ENCODE results near the gene TUBA4B.
A peak's percentile ranks its signal among the peaks of the same experiment; 100 is the strongest.
"Not testable (repeated sequence)": the region's sequence is repeated elsewhere in the genome, so short reads cannot be mapped to it uniquely, and the experiment has no call there.

TUBA4B gene

DNA sequence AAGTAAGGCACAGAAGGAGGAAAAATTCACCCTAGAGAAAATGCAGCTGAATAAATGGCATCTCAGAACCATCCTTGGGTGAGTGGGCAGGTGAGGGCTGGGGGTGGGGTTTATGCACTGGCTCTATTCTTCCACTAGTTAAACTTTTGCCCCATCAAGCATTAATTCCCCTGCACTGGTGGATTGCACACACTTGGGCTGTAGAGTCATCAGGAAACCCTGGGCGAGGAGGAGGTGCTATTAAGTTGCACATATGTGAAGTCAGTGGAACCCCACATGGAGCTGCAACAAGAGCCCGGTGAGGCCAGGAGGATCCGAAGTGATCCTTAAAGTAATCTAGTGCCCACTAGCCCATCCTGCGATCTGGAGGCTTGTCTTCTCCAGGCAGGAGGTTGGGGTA is 19.3 kb downstream of the TUBA4B start:
- no peak for DNase-seq (ENCODE audit: low read depth, low spot score)
- peak overlapping the region; percentile 100 for H3K27ac ChIP-seq

DNA sequence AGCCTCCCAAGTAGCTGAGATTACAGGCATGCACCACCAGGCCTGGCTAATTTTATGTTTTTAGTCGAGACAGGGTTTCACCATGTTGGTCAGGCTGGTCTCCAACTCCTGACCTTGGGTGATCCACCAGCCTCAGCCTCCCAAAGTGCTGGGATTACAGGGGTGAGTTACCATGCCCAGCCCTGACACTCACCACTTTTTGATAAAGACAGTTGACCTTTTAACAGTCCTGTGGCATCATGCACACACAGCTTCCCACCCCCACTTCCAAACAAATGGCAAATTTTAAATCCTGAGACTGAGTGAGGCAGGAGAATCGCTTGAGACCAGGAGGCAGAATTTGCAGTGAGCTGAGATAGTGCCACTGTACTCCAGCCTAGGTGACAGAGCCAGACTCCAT is 20.0 kb downstream of the TUBA4B start:
- H3K27ac ChIP-seq: peak overlapping the region; percentile 100
- DNase-seq (ENCODE audit: low read depth, low spot score): no peak

DNA sequence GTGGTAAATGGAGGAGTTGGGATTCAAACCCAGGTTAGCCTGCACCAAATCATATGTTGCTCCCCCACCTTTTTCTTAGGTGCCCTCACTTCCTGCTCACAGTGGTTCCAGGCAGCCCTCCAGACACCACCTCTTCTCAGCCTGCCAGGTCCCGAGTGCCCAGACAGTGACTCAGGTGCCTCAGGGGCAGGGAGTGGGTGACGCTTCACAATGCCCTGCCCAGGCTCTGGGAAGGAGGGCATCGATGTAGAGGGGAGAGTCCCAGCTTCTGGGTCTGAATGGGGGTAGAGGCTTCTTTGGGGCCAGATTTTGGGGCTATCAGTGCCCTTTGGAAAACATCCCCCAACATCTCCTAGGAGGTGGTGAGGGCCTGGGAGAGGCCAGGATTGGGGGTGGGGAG is 20.9 kb downstream of the TUBA4B start:
- peak overlapping the region; percentile 100 for H3K27ac ChIP-seq
- DNase-seq (ENCODE audit: low read depth, low spot score): peak; percentile 94

DNA sequence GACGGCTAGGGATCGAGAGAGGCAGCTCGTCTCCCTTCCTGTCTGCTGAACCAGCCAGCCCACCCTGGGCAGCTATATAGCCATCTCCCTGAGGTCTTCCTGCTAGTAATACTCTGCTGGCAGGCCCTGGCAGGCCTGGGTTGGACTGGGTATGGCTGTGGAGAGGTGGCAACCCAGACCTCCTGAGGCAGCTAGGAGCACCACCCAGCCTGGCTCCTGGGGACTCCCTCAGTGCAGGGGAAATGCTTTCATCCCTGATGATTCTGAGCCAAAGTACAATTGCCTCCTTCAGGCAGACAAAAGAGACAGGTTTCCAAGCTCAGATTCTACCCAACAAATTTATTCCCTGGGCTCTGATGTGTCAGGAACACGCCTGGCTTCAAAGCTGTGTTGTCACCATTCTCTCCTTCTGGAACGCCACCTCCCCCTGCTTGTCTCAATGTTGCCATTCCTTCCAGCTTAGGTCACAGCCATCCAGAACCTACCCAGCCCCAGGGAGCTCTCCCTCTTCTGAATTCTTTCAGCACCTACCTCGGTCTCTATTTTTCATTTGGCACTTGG is 21.4 kb downstream of the TUBA4B start:
- peak overlapping the region; percentile 100 for H3K27ac ChIP-seq
- DNase-seq (ENCODE audit: low read depth, low spot score): peak; percentile 78

DNA sequence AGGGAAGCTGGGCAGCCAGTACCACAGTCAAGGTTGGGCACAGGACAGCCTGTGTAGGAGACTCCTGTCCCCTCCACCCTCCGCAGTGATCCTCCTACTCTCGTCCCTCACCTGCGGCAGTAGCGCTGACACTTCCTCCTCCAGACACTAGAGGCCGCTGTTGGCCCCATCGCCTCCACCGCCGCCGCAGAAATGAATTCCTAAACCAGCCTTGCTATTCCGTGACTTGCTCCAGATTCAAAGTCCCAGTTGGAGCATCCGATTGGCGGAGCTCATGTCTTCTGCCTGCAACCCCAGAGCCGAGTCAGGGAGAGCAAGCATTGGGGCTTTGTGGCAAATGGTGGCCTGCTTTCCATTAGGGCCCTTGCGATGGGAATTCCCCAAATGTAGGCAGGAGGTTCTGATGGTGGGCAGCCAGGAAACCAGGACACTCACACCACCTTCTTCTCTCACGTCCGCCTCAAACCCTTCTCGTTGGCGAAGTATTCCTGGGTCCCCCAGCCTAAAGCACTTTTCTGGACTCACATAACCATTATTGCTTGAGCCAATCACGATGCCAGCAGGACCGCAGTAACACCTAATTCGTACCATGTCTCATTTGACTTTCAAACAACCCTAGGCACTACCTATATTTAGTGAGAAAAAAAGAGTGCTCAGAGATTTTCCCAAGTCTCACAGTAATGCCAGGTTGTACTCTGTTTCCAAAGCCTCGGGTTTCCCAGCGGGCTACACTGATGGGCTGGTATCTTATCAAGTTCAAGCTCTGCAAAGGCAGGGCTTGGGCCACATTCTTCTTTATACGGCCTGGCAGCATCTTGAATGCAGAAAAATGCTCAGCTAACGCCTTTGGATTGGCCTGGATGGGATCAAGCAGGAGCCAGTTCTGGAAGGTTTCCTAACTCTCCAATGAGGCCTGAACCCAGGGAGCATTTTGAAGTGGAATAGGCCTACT is 24.9 kb downstream of the TUBA4B start:
- H3K27ac ChIP-seq: peak overlapping the region; percentile 94
- no peak for DNase-seq (ENCODE audit: low read depth, low spot score)

DNA sequence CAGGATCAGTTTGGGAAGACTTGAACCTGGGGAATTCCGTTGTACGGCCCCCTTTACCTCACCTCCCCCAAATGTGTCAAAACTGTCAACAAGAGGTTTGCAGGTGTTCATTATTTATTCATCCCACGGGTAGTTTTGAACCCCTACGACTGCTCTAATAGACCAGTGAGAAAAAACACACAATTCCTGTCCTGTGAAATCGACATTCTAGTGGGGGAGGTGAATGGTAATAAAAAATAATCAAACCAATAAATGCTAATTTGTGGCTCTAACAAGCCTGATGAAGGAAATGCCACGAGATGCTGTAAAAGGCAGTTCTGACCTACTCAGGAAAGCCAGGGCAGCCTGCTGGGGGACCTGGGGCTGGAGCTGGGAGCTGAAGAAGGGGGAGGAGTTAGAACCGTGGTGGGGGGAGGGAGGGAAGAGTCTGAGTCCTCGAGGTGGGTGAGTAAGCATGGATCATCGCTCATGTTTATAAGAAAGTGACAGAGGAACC is 25.7 kb downstream of the TUBA4B start:
- H3K27ac ChIP-seq: peak overlapping the region; percentile 94

DNA sequence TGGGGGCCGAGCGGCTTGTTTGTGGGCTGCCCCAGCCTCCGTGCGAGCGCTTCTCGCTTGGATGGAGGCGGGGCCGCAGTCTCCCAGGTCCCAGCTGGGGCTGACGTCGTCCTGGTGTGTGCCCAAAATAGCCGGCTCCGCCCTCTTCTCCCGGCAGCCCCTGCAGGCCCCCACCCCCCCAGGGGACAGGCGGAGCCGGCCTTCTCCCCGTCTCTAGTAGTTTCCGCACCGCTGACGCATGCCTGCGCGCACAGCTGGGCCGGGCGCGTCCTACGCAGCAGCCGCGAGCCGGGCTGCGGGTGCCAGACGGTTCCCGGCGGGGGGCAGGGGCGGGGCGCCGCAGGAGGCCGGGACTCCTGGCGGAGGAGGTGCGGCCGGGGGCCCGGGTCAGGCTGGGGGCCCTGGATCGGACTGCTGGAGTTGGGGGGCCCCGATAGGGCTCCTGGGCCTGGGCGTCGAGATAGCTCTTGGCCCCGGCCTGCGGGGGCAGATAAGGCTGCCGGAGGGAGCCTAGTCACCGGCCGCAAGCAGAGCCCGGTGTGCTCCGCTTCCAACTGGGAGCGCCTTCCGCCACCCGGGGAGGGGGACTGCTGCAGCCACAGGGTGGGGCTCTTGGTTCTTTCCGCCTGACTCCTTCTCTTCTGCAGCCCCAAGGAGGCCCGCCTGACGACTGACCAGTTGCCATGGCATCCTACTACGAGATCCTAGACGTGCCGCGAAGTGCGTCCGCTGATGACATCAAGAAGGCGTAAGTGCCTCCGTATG is 26.3 kb downstream of the TUBA4B start, which contains the start of gene DNAJB2:
Gene DNAJB2, plus strand, starts transcription at position 216 of the 765 bp plus-strand sequence. Its CDS starts 468 bp downstream, at position 684.
- peak within 1 kb of the TSS; percentile 94 for H3K27ac ChIP-seq
- peak; percentile 98 for DNase-seq (ENCODE audit: low read depth, low spot score)

More for the DNA sequence above, 25.7 kb downstream of the TUBA4B start:
- no peak for DNase-seq (ENCODE audit: low read depth, low spot score)

DNA sequence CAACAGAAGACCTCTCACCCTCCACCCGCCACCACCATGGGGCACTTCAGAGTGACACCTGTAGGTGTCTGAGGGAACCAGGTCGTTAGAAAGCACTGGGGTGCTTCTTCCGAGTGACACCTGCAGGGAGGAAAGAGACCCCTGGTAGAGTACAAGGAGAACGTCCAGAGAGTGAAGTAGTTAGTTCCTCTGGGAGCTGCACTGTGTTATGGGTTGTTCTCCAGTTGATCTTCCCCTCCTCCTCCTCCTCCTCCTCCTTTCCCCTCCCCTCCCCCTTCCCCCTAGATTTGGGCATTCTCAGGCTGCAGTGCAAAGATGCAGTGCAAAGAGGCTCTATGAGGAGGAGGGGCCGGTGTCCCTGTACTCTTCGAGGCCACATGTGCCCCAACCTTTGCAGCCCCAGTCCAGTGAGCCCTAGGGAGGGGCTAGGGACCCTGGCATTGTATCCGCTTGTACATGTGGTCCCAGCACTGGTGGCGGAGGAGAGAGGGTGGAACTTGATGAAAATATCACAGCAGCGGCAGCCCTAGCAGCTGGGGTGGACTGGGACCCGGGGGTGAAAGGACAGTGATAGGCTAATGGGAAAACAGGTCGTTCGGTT is 27.0 kb downstream of the TUBA4B start:
- DNase-seq (ENCODE audit: low read depth, low spot score): no peak
- peak overlapping the region; percentile 94 for H3K27ac ChIP-seq

DNA sequence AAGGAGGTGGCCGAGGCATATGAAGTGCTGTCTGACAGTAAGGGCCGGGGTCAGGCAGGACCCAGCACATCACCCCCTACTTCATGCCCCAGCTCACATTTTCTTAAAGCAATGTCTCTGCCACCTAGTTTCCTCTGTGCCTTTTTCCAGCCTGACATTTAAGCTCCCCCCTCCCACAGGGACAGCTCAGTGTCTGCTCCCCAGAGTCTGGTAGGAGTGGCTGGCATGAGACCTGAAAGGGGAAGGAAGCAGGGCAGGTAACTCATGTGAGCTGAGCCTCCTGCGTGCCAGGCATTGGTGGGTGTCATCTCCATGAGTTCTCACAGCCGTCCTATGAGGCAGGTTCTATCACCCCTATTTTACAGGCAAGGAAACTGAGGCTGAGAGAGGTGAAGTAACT is 27.6 kb downstream of the TUBA4B start:
- H3K27ac ChIP-seq: no peak overlapping the region

DNA sequence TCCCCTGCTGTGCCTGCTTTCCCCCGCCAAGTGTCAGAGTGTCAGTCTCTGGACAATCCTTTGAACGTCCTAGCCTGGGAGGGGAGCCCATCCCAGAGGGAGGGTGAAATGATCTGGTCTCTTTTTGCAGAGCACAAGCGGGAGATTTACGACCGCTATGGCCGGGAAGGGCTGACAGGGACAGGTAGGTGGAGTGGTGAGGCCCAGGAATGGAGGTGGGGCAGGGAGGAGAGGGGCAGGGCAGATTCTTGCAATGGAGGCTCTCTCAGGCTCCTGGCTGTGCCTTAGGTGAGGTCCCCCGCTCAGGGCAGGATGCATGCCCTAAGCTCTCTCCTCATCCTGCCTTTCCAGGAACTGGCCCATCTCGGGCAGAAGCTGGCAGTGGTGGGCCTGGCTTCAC is 28.5 kb downstream of the TUBA4B start:
- no peak for DNase-seq (ENCODE audit: low read depth, low spot score)
- no peak overlapping the region for H3K27ac ChIP-seq

More for the DNA sequence above, 27.6 kb downstream of the TUBA4B start:
- no peak for DNase-seq (ENCODE audit: low read depth, low spot score)

DNA sequence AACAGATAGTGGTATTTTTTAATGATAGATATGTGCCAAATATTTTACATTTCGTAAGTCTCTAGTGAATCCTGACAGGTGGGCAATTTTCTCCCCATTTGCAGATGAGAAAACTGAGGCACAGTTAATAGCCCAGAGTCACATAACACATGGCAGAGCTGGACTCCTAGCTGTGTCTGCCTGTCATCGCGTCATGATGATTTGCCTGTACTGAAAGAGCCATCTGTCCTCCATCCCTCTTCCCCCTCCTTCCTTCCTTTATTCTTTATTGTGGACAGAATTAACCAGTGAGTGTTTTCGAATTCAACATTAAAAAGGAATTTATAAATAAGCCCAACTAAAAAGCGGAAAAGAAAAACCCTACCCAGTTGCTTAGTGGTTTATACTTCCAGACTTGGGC is 29.3 kb downstream of the TUBA4B start:
- H3K27ac ChIP-seq: no peak overlapping the region
- DNase-seq (ENCODE audit: low read depth, low spot score): no peak

DNA sequence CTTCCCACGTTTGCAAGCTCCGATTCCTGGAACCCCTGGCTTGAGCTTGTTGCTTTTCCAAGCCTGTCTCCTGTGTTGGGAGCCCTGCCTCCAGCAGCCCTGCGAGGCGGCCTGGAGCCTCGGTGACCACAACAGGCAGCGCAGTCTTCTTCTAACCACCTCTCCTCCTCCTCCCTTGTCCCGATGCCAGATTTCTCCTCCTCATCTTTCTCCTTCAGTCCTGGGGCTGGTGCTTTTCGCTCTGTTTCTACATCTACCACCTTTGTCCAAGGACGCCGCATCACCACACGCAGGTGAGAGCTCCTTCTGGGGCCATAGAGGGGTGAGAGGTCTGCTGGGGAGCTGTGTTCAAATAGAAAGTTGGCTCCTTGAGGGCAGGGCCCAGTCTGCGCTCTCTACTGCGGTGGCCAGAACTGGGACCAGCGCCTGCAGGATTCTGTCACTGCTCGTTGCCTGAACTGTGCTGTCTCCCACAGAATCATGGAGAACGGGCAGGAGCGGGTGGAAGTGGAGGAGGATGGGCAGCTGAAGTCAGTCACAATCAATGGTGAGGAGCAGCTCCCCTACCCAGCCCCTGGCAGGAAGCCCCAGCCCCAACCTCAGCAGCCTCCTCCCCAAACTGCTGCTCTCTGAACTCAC is 30.0 kb downstream of the TUBA4B start:
- H3K27ac ChIP-seq: no peak overlapping the region
- no peak for DNase-seq (ENCODE audit: low read depth, low spot score)

DNA sequence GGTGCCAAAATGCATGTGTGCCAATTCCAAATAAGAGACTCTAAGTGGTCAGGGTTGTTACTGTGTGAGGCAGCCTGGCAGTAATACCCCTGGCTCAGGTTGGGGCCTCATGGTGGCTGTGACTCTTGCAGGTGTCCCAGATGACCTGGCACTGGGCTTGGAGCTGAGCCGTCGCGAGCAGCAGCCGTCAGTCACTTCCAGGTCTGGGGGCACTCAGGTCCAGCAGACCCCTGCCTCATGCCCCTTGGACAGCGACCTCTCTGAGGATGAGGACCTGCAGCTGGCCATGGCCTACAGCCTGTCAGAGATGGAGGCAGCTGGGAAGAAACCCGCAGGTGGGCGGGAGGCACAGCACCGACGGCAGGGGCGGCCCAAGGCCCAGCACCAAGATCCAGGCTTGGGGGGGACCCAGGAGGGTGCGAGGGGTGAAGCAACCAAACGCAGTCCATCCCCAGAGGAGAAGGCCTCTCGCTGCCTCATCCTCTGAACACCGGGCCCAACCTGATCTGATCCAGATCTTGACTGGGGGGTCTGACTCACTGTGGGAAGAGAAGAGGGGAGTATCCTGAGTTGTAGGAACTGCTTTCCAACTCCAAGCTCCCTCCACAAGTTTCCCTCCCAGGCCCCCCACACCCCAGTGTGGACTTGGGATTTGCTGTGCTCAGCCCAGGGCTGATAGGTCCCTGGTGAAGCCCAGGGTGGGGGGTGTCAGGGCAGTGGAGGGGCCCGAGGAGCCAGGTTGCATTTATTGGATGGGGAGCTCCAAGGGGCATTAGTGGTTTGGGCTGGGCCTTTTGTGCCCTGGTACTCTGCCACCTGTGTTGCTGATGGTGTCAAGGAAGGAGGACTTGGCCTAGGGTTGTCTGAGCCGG is 31.7 kb downstream of the TUBA4B start:
- peak overlapping the region; percentile 63 for H3K27ac ChIP-seq

DNA sequence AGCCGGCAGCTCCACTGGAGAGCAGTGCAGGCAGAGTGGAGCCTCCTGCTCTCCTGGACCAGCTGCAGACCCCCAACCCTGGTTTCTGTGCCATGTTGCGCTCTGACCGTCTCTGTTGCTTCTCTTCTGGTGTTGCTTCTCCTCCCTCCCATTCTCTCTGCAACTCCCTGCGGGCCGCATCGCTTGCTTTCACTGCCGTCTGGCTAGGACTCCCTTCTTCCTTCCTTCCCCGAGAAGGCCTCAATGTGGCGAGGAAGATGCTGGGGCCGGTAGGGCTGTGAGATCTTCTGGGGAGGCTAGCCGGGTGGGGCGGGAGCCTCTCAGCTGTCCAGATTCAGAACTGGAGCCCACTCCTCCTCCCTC is 32.3 kb downstream of the TUBA4B start:
- peak overlapping the region; percentile 63 for H3K27ac ChIP-seq
- DNase-seq (ENCODE audit: low read depth, low spot score): no peak

More for the DNA sequence above, 31.7 kb downstream of the TUBA4B start:
- no peak for DNase-seq (ENCODE audit: low read depth, low spot score)

DNA sequence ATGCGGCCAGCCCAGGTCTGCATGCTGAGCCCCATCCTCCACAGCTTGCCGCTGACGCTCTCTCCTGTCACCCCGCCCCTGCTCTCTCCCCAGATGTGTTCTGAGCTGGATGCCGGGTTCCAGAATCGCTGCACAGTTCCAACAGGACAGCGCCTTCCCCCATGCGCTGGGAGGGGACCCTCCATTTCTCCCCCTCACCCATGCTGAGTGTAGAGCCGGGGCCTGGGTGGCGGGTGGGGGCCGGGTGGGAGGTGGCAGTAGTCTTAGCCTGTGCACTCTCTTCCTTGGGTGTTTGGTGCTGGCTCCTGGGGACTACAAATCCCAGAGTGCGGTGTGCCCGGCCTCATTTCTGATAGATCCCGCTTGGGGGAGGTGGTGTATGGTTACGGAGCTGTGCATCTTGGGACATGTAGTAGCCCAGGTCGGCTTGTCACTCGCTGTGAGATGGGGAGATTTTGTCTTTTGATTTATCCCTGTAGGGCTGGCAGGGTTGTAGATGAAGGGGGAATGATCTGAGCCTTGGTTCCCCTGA is 32.9 kb downstream of the TUBA4B start:
- peak overlapping the region; percentile 63 for H3K27ac ChIP-seq
- DNase-seq (ENCODE audit: low read depth, low spot score): no peak

DNA sequence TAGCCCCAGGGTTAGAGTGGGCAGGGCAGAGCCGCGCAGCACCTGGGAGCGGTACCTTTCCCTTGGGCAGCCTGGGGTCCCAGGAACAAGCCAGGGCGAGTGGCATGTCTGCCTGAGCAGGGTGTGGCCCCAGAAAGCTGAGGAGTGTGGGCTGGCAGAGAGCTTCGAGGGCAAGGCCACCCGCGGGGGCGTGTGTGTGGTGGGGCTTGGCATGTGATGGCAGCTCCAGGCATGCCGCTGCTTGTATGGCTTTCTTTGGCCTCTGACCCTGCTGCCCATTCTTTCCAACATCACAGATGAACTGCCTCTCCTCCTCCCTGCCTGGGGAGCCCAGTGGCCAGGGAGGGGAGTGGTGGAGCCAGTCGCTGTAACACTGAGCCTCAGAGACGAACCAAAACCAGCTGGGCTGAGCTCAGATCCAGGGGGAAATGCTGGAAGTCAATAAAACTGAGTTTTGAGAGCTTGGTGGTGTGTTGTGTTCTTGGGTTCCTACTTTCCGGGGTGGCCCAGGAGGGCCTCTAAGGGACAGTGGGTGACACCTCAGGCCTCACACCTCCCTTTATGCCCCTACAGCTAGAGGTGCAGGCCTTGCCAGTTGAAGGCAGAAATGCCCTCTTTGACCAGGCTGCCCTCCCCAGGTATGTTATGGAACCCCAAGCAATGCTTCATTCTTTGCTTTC is 33.5 kb downstream of the TUBA4B start:
- H3K27ac ChIP-seq: peak overlapping the region; percentile 63
- no peak for DNase-seq (ENCODE audit: low read depth, low spot score)

DNA sequence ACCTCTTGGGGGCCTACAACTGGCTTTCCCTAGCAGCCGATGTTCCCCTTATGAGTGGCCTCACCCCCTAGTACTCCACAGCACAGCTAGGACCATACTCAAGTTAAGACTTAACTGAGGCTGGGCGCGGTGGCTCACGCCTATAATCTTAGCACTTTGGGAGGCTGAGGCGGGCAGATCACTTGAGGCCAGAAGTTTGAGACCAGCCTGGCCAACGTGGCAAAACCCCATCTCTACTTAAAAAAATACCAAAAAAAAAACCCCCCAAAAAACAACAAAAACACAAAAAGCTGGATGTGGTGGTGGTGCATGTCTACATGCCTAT is 34.0 kb downstream of the TUBA4B start:
- DNase-seq (ENCODE audit: low read depth, low spot score): not testable (repeated sequence)
- H3K27ac ChIP-seq: peak overlapping the region; percentile 63
